K562 (cell line): Measurements from ENCODE around the gene PUM2. TPM values are rescaled to one million over a fixed set of nuclear protein-coding genes. Genes with fewer than 3 reads are reported as not detected.

Experiments
- ATAC-seq: fragments of 200-7000 bp; cut with Tn5 transposase; 3 replicates; pipeline ENCODE4 v1.9.1; 2020; ENCODE audit warnings: moderate library complexity
- BruUV-seq: library from RNA; stranded (reverse); fragments of 400-500 nt; replicated peaks from 2 replicates; lab custom pipeline; 2021; lab: Mats Ljungman, UMichigan
- CTCF ChIA-PET: fragments of 300-600 bp; formaldehyde crosslinking; extraction: SDS; loops from one replicate; lab custom pipeline; 2021; ENCODE audit warnings: low intra/inter-chr PET ratio; lab: Yijun Ruan, JAX
- POLR2A ChIA-PET: fragments of 300-600, 350-650 bp; sonication (Branson Sonifier 250); formaldehyde crosslinking; extraction: SDS; loops from one replicate; lab custom pipeline; 2021; ENCODE audit warnings: antibody characterized with exemption, inconsistent platforms; lab: Yijun Ruan, JAX
- DNase-seq, 4 experiments: peaks; one replicate each; pipeline versions ENCODE4 v3.0.0 to v3.0.0-alpha.2; 2011 to 2018; ENCODE audit warnings: low spot score in 3 of 4, mixed read lengths in 3 of 4; ENCODE audit errors: extremely low read depth in 1 of 4
- FAIRE-seq: peaks from 2 replicates; lab custom pipeline; 2011; peaks lifted over from hg19 to GRCh38; lab: Jason Lieb, UNC
- H2AFZ ChIP-seq: 2 replicates; pipeline ENCODE4 v1.6.0; 2011; ENCODE audit warnings: low read depth, low read length, control low read depth, inconsistent platforms
- H3K27ac ChIP-seq: fragments of 200-600 bp; 3 replicates; pipeline ENCODE4 v1.8.0; 2011; ENCODE audit warnings: low read depth, mild to moderate bottlenecking, control low read depth, inconsistent platforms, low read length, moderate library complexity, mixed read lengths; ENCODE audit errors: extremely low read depth
- H3K27me3 ChIP-seq, 2 experiments: fragments of 300-600 bp in 1 of 2; 2 replicates in 1 of 2; 3 replicates in 1 of 2; pipeline versions ENCODE4 v1.6.0 to v1.8.0; 2011; ENCODE audit warnings: inconsistent platforms in 2 of 2, low read length in 2 of 2, mild to moderate bottlenecking in 1 of 2, mixed read lengths in 1 of 2, moderate library complexity in 1 of 2; ENCODE audit not compliant: control insufficient read depth in 2 of 2, insufficient read depth in 2 of 2
- H3K36me3 ChIP-seq: fragments of 300-600 bp; 3 replicates; pipeline ENCODE4 v1.8.0; 2011; ENCODE audit warnings: mild to moderate bottlenecking, low read length, inconsistent platforms; ENCODE audit not compliant: control insufficient read depth, insufficient read depth
- H3K4me1 ChIP-seq, 2 experiments: fragments of 200-600 bp in 1 of 2; replicated peaks in 1 of 2; 2 replicates in 1 of 2; 3 replicates in 1 of 2; pipeline versions ENCODE4 v1.5.1 to v1.8.0; 2011; ENCODE audit warnings: inconsistent platforms in 2 of 2, low read length in 2 of 2, mild to moderate bottlenecking in 1 of 2, mixed read lengths in 1 of 2, moderate library complexity in 1 of 2; ENCODE audit not compliant: control insufficient read depth in 2 of 2, insufficient read depth in 2 of 2
- H3K4me2 ChIP-seq: 2 replicates; pipeline ENCODE4 v1.6.1; 2011; ENCODE audit warnings: low read length, control low read depth, inconsistent platforms, mixed read lengths; ENCODE audit not compliant: insufficient read depth
- H3K4me3 ChIP-seq: fragments of 200-600 bp; sonication (generic), shearing (Covaris generic); 2 replicates; pipeline ENCODE4 v1.5.1; 2016; ENCODE audit warnings: control low read depth, inconsistent platforms
- H3K79me2 ChIP-seq: fragments of 200-600 bp; 3 replicates; pipeline ENCODE4 v1.8.0; 2011; ENCODE audit warnings: low read length, inconsistent platforms; ENCODE audit not compliant: control insufficient read depth, insufficient read depth
- H3K9ac ChIP-seq, 2 experiments: 2 replicates each; pipeline versions ENCODE4 v1.6.0 to v1.6.1; 2011; ENCODE audit warnings: low read depth in 2 of 2, low read length in 2 of 2, control low read depth in 1 of 2, inconsistent platforms in 1 of 2, mild to moderate bottlenecking in 1 of 2, mixed read lengths in 1 of 2; ENCODE audit not compliant: insufficient read depth in 1 of 2
- H3K9me1 ChIP-seq: one replicate; pipeline ENCODE4 v1.6.0; 2011; ENCODE audit warnings: inconsistent platforms, mild to moderate bottlenecking, low read length, moderate library complexity; ENCODE audit not compliant: control insufficient read depth, insufficient read depth
- H3K9me3 ChIP-seq: replicated peaks from 2 replicates; pipeline ENCODE4 v1.5.1; 2011; ENCODE audit warnings: low read depth, low read length, inconsistent platforms; ENCODE audit not compliant: control insufficient read depth, insufficient read depth
- H4K20me1 ChIP-seq: replicated peaks from 2 replicates; pipeline ENCODE4 v1.6.1; 2011; ENCODE audit warnings: low read length, inconsistent platforms, mixed read lengths; ENCODE audit not compliant: control insufficient read depth, insufficient read depth
- GATAD2B ChIP-seq: fragments of 450-650 bp; IDR thresholded peaks from 2 replicates; pipeline ENCODE4 v1.6.1; 2017; ENCODE audit warnings: mild to moderate bottlenecking, borderline replicate concordance
- MGA ChIP-seq: fragments of 450-650 bp; IDR thresholded peaks from 2 replicates; pipeline ENCODE4 v1.6.1; 2016; ENCODE audit warnings: mild to moderate bottlenecking, moderate library complexity
- MNT ChIP-seq, 2 experiments: fragments of 450-650 bp; conservative IDR thresholded peaks; 2 replicates each; pipeline ENCODE4 v1.6.1; 2017; ENCODE audit warnings: mild to moderate bottlenecking in 2 of 2, moderate library complexity in 2 of 2
- PREB ChIP-seq: sonication (generic); formaldehyde crosslinking; IDR thresholded peaks from 2 replicates; pipeline ENCODE4 v1.8.1; 2023; ENCODE audit warnings: mild to moderate bottlenecking, missing genetic modification reagents
- SP1 ChIP-seq: sonication (generic); formaldehyde crosslinking; IDR thresholded peaks from 2 replicates; pipeline ENCODE4 v1.8.1; 2022; ENCODE audit warnings: mild to moderate bottlenecking, missing genetic modification reagents
- ZNF584 ChIP-seq: fragments of 200-800 bp; sonication (Bioruptor generic); IDR thresholded peaks from 2 replicates; pipeline ENCODE4 v1.6.1; 2016; ENCODE audit warnings: low read depth, mild to moderate bottlenecking, missing genetic modification characterization, missing compliant biosample characterization
- WGBS: fragments of 100-300 bp; shearing (Covaris generic); methylation state at CpG from one replicate; pipeline ENCODE4 v1.1.6; 2016; ENCODE audit warnings: low coverage, mixed read lengths; ENCODE audit not compliant: insufficient coverage; ENCODE audit errors: missing lambda C conversion rate; 5-methylcytosine and 5-hydroxymethylcytosine counted together
- in situ Hi-C: fragments of 300-500 bp; cut with MboI; formaldehyde crosslinking; loops from 4 replicates; pipeline ENCODE4 v1.15.0; 2018; ENCODE audit warnings: inconsistent platforms, mixed read lengths
- intact Hi-C: fragments of 100-400 bp; cut with micrococcal nuclease; formaldehyde crosslinking; loops from 2 replicates; pipeline ENCODE4 v1.14.2; 2022
- polyA plus RNA-seq, 8 experiments: library from polyadenylated mRNA; depleted of rRNA in 4 of 8; stranded (reverse) in 5 of 8; unstranded in 3 of 8; fragments of >200 nt; fragmentation: Nextera tagmentation in 2 of 8; fragmentation: Illumina TruSeq in 1 of 8; extraction: Ambion mirVana in 2 of 8; extraction: Trizol in 1 of 8; gene quantifications; 2 replicates each; pipeline versions ENCODE4 v1.2.1 to v1.2.3, GENCODE V29; 2011 to 2014; ENCODE audit warnings: inconsistent platforms in 1 of 8, missing spikeins in 1 of 8
- total RNA-seq, 7 experiments: library from RNA; depleted of rRNA in 6 of 7; stranded (reverse); fragments of >200 nt in 6 of 7; fragmentation: Illumina TruSeq in 2 of 7; extraction: Trizol in 2 of 7; gene quantifications; 2 replicates each; pipeline versions ENCODE4 v1.2.1 to v1.2.3, GENCODE V29; 2011 to 2021; ENCODE audit warnings: low replicate concordance in 1 of 7

PUM2 gene
- total and polyA plus RNA-seq, 9 of the 15 experiments (the other 6 are each of a cell fraction or from before 2014, with no cell fraction given): 13.4 to 61.9 (median 28.3) TPM

GRCh38 chr2:20212871-20213503, 137.7 kb downstream of the PUM2 start:
- FAIRE-seq: no peak

More at GRCh38 chr2:20212871-20213503, 137.7 kb downstream of the PUM2 start:
- Histone ChIP-seq H4K20me1 (no peaks in the 10 kb centered on the region), H3K9me1 (no peaks in the 10 kb centered on the region), H2AFZ (peak overlapping the region; percentile 38; the same call in 1 of the 2 replicates), H3K27ac (no peak overlapping the region), H3K27me3 (peaks cover 0 to 31% of the 10 kb centered on the region in 2 experiments; a peak in 1 of 5 replicates), H3K9me3 (no peaks in the 10 kb centered on the region), H3K4me2 (no peak overlapping the region), H3K79me2 (no peaks in the 10 kb centered on the region), H3K36me3 (no peaks in the 10 kb centered on the region), H3K9ac (peak overlapping the region in 1 of 2 experiments; percentile 12; a peak in 1 of 4 replicates), H3K4me3 (no peak overlapping the region), H3K4me1 (peaks cover 13 to 32% of the 10 kb centered on the region in 2 experiments)
- DNase-seq (no peak), ATAC-seq (no peak)
- WGBS: 35% methylated on average over 14 of the region's 16 CpGs
- POLR2A ChIA-PET: interaction anchor here (0.6 to 0.8 kb wide), 2 partner anchors 10 to 587 kb away, joined by 3 to 4 read pairs; no protein-coding TSS in a partner anchor
- CTCF ChIA-PET: no interaction called here
- TF ChIP-seq MGA (no peak), ZNF584 (CRISPR knock-in tag) (no peak), MNT (conservative IDR thresholded peaks at IDR 0.05) (no peak), PREB (no peak), SP1 (CRISPR knock-in tag) (no peak), GATAD2B (no peak)
- no TSS peak for BruUV-seq
- intact Hi-C loops (no loop called here), in situ Hi-C loops (no loop called here)
